MG63 (cell line): ENCODE data around the gene BORCS5. TPM values are rescaled to one million over a fixed set of nuclear protein-coding genes. Genes with fewer than 3 reads are reported as not detected.

ENCODE experiments used
- DNase-seq: peaks from one replicate; pipeline ENCODE4 v3.0.0-alpha.2; 2020
- H3K27me3 ChIP-seq: fragments of 250-450 bp; sonication (Bioruptor Pico); 2 replicates; pipeline ENCODE4 v1.5.1; 2020; ENCODE audit warnings: mild to moderate bottlenecking, moderate library complexity
- H3K36me3 ChIP-seq: fragments of 250-450 bp; sonication (Bioruptor Pico); 2 replicates; pipeline ENCODE4 v1.5.1; 2020; ENCODE audit warnings: mild to moderate bottlenecking, moderate library complexity
- H3K4me3 ChIP-seq: fragments of 250-450 bp; sonication (Bioruptor Pico); 2 replicates; pipeline ENCODE4 v1.5.1; 2020; ENCODE audit warnings: mild to moderate bottlenecking, moderate library complexity
- H3K9me3 ChIP-seq: fragments of 250-450 bp; sonication (Bioruptor Pico); 2 replicates; pipeline ENCODE4 v1.5.1; 2020; ENCODE audit warnings: mild to moderate bottlenecking, moderate library complexity
- total RNA-seq: library from RNA; depleted of rRNA; stranded (reverse); fragments of >200 nt; shearing (Covaris generic); gene quantifications from 2 replicates; pipeline ENCODE4 v1.2.3, GENCODE V29; 2014; ENCODE audit warnings: low replicate concordance

Gene BORCS5
- total RNA-seq, 1 experiment from 2014 or later, result 3.6 TPM

GRCh38 chr12:12439636-12440035 is 82.8 kb downstream of the BORCS5 start:
- no peak overlapping the region for H3K4me3 ChIP-seq
- H3K36me3 ChIP-seq, result peaks cover 10% of the 10 kb centered on the region
- H3K9me3 ChIP-seq, result peaks cover 9% of the 10 kb centered on the region
- no peak for DNase-seq
- no peaks in the 10 kb centered on the region for H3K27me3 ChIP-seq

DNA sequence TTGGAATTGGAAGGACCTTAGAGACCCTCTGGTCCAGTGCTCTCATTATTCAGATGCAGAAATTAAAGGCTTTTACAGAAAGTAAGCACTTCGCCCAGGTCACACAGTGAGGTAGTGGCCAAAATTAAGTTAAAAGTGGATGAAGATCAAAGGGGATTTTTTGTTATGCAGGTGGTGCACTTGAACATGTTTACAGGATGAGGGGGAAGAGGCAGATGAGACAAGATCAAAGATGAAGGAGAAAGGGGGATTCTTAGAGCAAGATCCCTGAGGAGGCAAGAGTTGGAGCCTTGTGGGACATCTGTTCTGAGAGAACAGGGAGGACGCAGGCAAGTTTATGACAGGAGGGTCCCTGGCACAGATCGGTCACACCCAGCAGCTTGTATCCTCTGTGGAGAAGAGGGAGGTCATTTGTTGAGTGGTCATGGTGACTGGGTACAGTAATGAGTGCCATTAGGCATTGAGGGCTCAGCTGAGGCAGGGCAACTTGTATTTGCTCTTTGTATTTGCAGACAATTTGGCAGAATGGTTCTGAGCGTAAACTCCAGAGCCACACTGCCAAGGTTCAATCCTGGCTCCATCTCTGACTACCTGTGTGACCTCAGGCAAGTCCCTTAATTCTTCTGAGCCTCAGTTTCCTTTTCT is 84.0 kb downstream of the BORCS5 start:
- H3K4me3 ChIP-seq, result no peak overlapping the region
- H3K27me3 ChIP-seq, result no peaks in the 10 kb centered on the region
- H3K36me3 ChIP-seq, result peaks cover 10% of the 10 kb centered on the region
- DNase-seq, result no peak
- H3K9me3 ChIP-seq, result peaks cover 8% of the 10 kb centered on the region

- no peak overlapping the region for H3K4me3 ChIP-seq
- DNase-seq, result no peak
- no peaks in the 10 kb centered on the region for H3K27me3 ChIP-seq
- H3K9me3 ChIP-seq, result peaks cover 6% of the 10 kb centered on the region
- H3K36me3 ChIP-seq, result peaks cover 6% of the 10 kb centered on the region
These were observed 84.5 kb downstream of the BORCS5 start for GRCh38 chr12:12441429-12441807.

DNA sequence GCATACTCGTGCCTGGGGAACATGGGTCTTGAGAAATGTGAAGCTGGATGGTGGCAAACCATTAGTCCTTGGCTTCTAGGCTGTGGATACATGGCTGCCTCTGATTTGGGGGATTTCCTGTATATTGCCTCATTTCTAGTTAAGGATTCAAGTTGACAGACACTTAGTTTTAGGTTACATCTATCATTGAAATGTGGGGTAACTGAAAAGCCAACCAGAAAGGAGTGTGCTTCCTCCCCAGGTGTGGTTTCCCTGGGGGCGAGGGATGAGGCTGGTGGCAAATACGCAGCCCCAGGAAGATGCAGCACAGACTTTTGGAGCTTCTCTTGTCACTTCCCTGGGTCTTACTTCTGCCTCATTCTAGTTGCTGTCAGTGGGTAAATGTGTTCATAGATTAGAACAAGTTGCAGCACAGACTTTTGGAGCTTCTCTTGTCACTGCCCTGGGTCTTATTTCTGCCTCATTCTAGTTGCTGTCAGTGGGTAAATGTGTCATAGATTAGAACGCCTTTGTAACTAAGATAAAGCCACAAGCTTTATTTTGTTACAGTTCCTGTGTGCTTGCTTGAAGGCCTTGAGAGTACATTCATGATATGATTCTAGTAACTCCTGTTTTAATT is 85.1 kb downstream of the BORCS5 start:
- Histone ChIP-seq H3K27me3 (no peaks in the 10 kb centered on the region), H3K36me3 (peaks cover 2% of the 10 kb centered on the region), H3K4me3 (no peak overlapping the region), H3K9me3 (peaks cover 6% of the 10 kb centered on the region)
- DNase-seq, result no peak

DNA sequence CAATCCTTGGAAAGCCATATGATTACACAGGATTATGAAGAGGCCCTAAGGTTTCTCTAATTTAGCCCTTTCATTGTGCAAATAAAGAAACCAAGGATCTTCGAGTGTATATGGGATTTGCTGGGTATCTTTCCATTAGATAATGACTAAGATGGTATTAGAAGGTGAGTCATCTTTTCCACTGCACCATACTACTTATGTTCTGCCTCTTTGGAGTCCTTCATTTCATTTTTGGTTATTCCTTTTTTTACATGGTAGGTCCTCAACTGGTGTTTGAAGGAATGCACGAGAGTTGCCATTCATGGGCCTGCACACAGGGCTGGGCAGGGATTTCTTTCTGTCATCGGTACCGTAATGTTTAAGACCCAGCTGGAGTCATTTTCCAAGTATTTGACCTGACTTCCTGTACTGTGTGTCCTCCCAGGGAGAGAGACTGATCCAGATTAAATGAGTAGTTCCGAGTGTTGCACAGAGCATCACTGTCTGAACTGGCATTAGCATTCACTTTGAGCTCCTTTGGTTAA is 85.7 kb downstream of the BORCS5 start:
- Histone ChIP-seq H3K9me3 (peaks cover under 1% of the 10 kb centered on the region; the same call in 1 of the 2 replicates), H3K36me3 (peaks cover 2% of the 10 kb centered on the region), H3K4me3 (no peak overlapping the region), H3K27me3 (no peaks in the 10 kb centered on the region)
- no peak for DNase-seq

DNA sequence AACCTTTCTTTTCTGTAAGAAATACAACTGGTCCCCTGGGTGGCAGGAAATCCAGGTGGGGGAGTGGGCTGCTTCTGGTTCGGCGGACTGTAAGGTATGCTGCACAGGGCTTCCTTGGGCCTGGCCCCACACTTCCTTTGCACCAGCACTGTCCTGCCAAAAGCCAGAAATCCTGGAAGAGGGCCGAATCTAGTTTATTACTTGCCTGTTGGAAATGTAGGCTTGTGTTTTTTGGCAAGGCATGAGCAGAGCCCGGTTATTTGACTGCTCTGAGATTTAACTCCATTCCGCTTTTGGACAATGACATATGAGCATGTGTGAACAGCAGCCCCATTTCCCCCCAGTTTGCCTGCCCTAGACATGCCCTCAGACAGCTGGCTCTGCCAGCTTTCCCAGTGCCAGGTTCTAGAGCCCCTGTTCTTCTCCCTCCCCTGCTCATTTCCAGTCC is 86.6 kb downstream of the BORCS5 start:
- Histone ChIP-seq H3K36me3 (peaks cover under 1% of the 10 kb centered on the region), H3K4me3 (no peak overlapping the region), H3K9me3 (no peaks in the 10 kb centered on the region), H3K27me3 (no peaks in the 10 kb centered on the region)
- DNase-seq, result peak; percentile 79

GRCh38 chr12:12445165-12445881 is 88.4 kb downstream of the BORCS5 start:
- no peak for DNase-seq
- Histone ChIP-seq H3K4me3 (no peak overlapping the region), H3K36me3 (no peaks in the 10 kb centered on the region), H3K9me3 (no peaks in the 10 kb centered on the region), H3K27me3 (no peaks in the 10 kb centered on the region)

- Histone ChIP-seq H3K27me3 (no peaks in the 10 kb centered on the region), H3K4me3 (no peak overlapping the region), H3K36me3 (no peaks in the 10 kb centered on the region), H3K9me3 (no peaks in the 10 kb centered on the region)
- DNase-seq, result no peak
These were observed 89.0 kb downstream of the BORCS5 start for GRCh38 chr12:12445882-12446181.

DNA sequence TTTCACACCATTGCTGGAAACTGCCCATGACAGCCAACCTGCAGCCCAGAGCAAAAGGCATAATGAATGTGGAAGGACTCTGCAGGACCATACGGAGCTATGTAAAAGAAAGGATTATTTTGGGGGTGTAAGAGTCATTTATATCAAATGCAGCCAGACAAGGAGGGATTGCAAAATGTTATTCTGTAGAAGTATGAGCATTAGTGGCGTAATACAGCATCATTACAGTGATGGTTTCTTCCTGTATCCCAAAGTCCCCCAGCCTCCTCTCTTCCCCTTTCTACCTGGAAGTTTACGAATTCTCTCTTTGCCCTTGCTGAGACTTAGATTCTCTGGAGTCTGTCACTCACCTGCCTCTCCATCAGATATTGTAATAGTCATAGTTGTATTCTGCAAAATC is 89.9 kb downstream of the BORCS5 start:
- no peak for DNase-seq
- H3K36me3 ChIP-seq, result no peaks in the 10 kb centered on the region
- H3K9me3 ChIP-seq, result no peaks in the 10 kb centered on the region
- no peak overlapping the region for H3K4me3 ChIP-seq
- no peaks in the 10 kb centered on the region for H3K27me3 ChIP-seq

GRCh38 chr12:12447236-12447635 is 90.4 kb downstream of the BORCS5 start:
- Histone ChIP-seq H3K36me3 (no peaks in the 10 kb centered on the region), H3K27me3 (no peaks in the 10 kb centered on the region), H3K9me3 (no peaks in the 10 kb centered on the region), H3K4me3 (no peak overlapping the region)
- DNase-seq, result no peak

DNA sequence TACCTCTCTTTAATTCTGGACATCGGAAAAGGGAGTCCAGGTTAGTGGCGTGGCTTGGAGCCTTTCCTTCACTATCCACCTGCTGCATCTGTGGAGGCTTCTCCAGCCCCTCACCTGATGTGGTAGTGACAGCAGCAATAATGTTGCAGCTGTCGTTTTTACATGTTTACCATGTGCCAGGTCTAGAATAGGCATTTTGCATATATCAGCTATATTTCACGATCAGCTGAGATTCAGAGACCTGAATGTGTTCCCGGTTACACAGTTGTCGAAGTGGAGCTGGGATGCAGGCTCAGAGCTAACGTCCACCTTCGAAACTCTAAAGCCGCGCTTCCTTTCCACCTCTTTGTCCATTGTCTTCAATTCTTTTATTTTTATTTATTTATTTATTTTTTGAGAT is 91.0 kb downstream of the BORCS5 start:
- no peaks in the 10 kb centered on the region for H3K9me3 ChIP-seq
- no peaks in the 10 kb centered on the region for H3K27me3 ChIP-seq
- H3K36me3 ChIP-seq, result no peaks in the 10 kb centered on the region
- no peak for DNase-seq
- no peak overlapping the region for H3K4me3 ChIP-seq

DNA sequence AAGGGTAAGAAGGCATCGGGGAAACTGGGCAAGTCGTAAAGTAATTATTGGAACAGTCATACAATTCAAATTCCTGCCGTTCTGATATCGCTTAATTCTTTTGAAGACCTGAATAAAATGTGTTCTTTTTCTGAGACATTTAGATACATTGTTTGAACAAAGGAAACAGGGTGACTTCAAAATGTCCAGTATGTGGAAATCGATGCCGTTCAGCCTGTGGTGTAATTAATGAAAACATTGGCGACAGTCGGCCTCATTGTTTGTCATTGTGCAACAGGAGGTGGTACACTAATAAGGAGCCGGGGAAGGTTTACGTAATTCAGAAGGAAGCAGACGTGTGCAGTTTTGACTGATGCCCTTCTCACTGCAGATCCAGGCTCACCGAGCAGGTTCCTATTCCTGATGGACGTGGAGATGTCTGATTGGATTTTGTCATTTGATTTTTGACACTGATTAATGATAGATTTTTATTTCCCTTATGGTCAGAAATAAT is 92.7 kb downstream of the BORCS5 start:
- no peak for DNase-seq
- H3K27me3 ChIP-seq, result no peaks in the 10 kb centered on the region
- no peak overlapping the region for H3K4me3 ChIP-seq

DNA sequence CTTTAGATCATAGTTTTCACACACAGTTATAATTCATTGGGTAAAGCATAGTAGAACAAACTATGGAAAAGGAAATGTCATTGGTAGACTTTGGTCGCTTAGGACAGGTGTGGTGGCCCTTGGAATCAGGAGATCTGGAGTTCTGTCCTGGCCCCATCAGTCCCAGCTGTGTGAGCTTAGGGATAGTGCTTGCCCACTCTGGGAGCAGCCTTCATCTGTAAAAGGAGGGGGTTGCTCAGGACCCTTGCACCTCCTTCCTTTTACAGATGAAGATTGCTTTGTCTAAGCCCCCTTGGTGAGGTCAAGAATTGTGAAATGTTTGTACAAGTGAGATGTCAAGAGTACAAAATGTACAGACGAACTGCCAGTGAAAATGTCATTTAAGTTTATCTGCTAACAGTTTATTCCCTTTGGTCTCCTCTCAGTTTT is 93.2 kb downstream of the BORCS5 start:
- Histone ChIP-seq H3K4me3 (no peak overlapping the region), H3K27me3 (no peaks in the 10 kb centered on the region), H3K36me3 (no peaks in the 10 kb centered on the region), H3K9me3 (no peaks in the 10 kb centered on the region)
- no peak for DNase-seq

More for the DNA sequence above, 92.7 kb downstream of the BORCS5 start:
- no peaks in the 10 kb centered on the region for H3K36me3 ChIP-seq
- no peaks in the 10 kb centered on the region for H3K9me3 ChIP-seq

DNA sequence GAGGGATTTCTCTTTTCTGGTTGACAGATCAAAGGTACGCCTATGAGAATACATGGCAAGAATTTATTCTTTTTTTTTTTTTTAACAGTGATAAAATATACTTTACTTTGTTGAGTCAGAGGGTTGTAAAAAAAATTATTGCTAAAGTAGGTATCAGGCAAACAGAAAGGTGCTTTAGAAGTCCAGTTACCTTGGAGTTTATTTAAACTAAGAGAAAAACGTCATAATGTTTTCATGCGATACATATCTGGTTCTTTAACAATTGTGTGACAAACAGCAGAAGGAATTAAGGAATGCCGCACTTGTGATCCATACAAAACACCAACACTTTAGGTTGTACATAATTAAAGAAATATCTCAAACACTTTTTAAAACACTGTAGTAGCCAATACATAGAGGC is 94.2 kb downstream of the BORCS5 start:
- Histone ChIP-seq H3K9me3 (no peaks in the 10 kb centered on the region), H3K36me3 (no peaks in the 10 kb centered on the region), H3K4me3 (no peak overlapping the region), H3K27me3 (no peaks in the 10 kb centered on the region)
- no peak for DNase-seq

GRCh38 chr12:12452326-12452902 is 95.5 kb downstream of the BORCS5 start:
- H3K27me3 ChIP-seq, result no peaks in the 10 kb centered on the region

GRCh38 chr12:12453635-12454034 is 96.8 kb downstream of the BORCS5 start:
- H3K36me3 ChIP-seq, result no peaks in the 10 kb centered on the region
- no peaks in the 10 kb centered on the region for H3K27me3 ChIP-seq
- no peak for DNase-seq
- H3K9me3 ChIP-seq, result no peaks in the 10 kb centered on the region
- no peak overlapping the region for H3K4me3 ChIP-seq

More at GRCh38 chr12:12452326-12452902, 95.5 kb downstream of the BORCS5 start:
- Histone ChIP-seq H3K36me3 (no peaks in the 10 kb centered on the region), H3K4me3 (no peak overlapping the region), H3K9me3 (no peaks in the 10 kb centered on the region)
- DNase-seq, result no peak

DNA sequence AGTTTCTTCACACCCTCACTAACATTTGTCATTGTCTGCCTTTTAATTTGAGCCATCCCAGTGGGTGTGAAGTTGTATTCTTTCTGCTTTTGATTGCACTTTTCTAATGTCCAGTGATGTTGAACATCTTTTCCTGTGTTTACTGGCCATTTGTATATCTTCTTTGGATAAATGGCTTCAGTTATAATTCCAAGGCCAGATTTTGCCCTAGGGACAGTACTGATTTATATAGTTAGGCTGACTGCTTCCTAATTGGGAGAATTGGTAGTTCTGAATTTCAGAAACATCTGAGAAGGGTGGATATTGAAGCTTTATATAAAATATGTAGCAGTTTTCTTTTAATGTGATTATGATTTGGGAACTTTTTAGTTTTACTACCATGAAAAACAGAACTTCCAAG is 97.4 kb downstream of the BORCS5 start:
- H3K4me3 ChIP-seq, result no peak overlapping the region
- DNase-seq, result no peak

More for the DNA sequence above, 97.4 kb downstream of the BORCS5 start:
- Histone ChIP-seq H3K9me3 (no peaks in the 10 kb centered on the region), H3K36me3 (no peaks in the 10 kb centered on the region), H3K27me3 (no peaks in the 10 kb centered on the region)
